ENCODE results near the gene NPTX1. TPM values are rescaled to one million over a fixed set of nuclear protein-coding genes. Genes with fewer than 3 reads are reported as not detected.

Gene NPTX1
- total RNA-seq, 1 donor from 2014 or later, result under 0.01 TPM

GRCh38 chr17:80459234-80459633 lies 17.2 kb downstream of the NPTX1 start:
- no peak for DNase-seq (ENCODE audit: low read depth in 2 of 2)

- DNase-seq (ENCODE audit: low read depth in 2 of 2), result no peak
Observed at GRCh38 chr17:80458016-80458415, 18.4 kb downstream of the NPTX1 start.

GRCh38 chr17:80457236-80457856 lies 19.1 kb downstream of the NPTX1 start:
- peak in 1 of 2 donors; percentile 6 for DNase-seq (ENCODE audit: low read depth in 2 of 2)

- DNase-seq (ENCODE audit: low read depth in 2 of 2), result no peak
Observed at GRCh38 chr17:80456465-80457235, 19.8 kb downstream of the NPTX1 start.

- no peak for DNase-seq (ENCODE audit: low read depth in 2 of 2)
Observed at GRCh38 chr17:80455784-80456183, 20.6 kb downstream of the NPTX1 start.

GRCh38 chr17:80455336-80455710 lies 21.1 kb downstream of the NPTX1 start:
- DNase-seq (ENCODE audit: low read depth in 2 of 2), result peak; percentile 21 to 66

- DNase-seq (ENCODE audit: low read depth in 2 of 2), result peak; percentile 92 to 97
Observed at GRCh38 chr17:80454557-80455335, 21.7 kb downstream of the NPTX1 start.

- DNase-seq (ENCODE audit: low read depth in 2 of 2), result no peak
Observed at GRCh38 chr17:80453998-80454556, 22.3 kb downstream of the NPTX1 start.

GRCh38 chr17:80453126-80453997 lies 23.0 kb downstream of the NPTX1 start:
- DNase-seq (ENCODE audit: low read depth in 2 of 2), result no peak

- DNase-seq (ENCODE audit: low read depth in 2 of 2), result no peak
Observed at GRCh38 chr17:80452173-80452915, 24.1 kb downstream of the NPTX1 start.

- DNase-seq (ENCODE audit: low read depth in 2 of 2), result no peak
Observed at GRCh38 chr17:80451104-80451775, 25.2 kb downstream of the NPTX1 start.

GRCh38 chr17:80449930-80450576 lies 26.4 kb downstream of the NPTX1 start:
- no peak for DNase-seq (ENCODE audit: low read depth in 2 of 2)

GRCh38 chr17:80449194-80449929 lies 27.0 kb downstream of the NPTX1 start:
- no peak for DNase-seq (ENCODE audit: low read depth in 2 of 2)

- no peak for DNase-seq (ENCODE audit: low read depth in 2 of 2)
Observed at GRCh38 chr17:80447790-80448189, 28.6 kb downstream of the NPTX1 start.

- no peak for DNase-seq (ENCODE audit: low read depth in 2 of 2)
Observed at GRCh38 chr17:80446645-80447405, 29.6 kb downstream of the NPTX1 start.

- DNase-seq (ENCODE audit: low read depth in 2 of 2), result no peak
Observed at GRCh38 chr17:80445726-80446110, 30.7 kb downstream of the NPTX1 start.

GRCh38 chr17:80445007-80445725 lies 31.2 kb downstream of the NPTX1 start:
- DNase-seq (ENCODE audit: low read depth in 2 of 2), result no peak
